SK-N-SH (cell line): ENCODE results near the gene CDX2. TPM values are rescaled to one million over a fixed set of nuclear protein-coding genes. Genes with fewer than 3 reads are reported as not detected.

Experiments used
- CTCF ChIA-PET: fragments of 300-600, 350-600 bp; formaldehyde crosslinking; extraction: SDS; loops from one replicate; lab custom pipeline; 2021; lab: Yijun Ruan, JAX
- POLR2A ChIA-PET: fragments of 350-600 bp; sonication (Branson Sonifier 250); formaldehyde crosslinking; extraction: SDS; loops from one replicate; lab custom pipeline; 2020; ENCODE audit warnings: antibody characterized with exemption, inconsistent platforms; lab: Yijun Ruan, JAX
- DNase-seq: peaks from one replicate; pipeline ENCODE4 v3.0.0; 2012
- H2AFZ ChIP-seq: fragments of 200-600 bp; sonication (generic); 2 replicates; pipeline ENCODE4 v1.8.1; 2016; ENCODE audit warnings: antibody characterized with exemption, mild to moderate bottlenecking, low read depth
- H3F3A ChIP-seq: fragments of 200-600 bp; sonication (generic); replicated peaks from 2 replicates; pipeline ENCODE3; 2016; ENCODE audit warnings: antibody characterized with exemption, mild to moderate bottlenecking; ENCODE audit not compliant: insufficient read depth
- H3K27ac ChIP-seq, 2 experiments: fragments of 200-500 bp in 1 of 2; fragments of 200-600 bp in 1 of 2; sonication (Bioruptor generic) in 1 of 2; sonication (generic), shearing (Covaris generic) in 1 of 2; 2 replicates each; pipeline versions ENCODE4 v1.5.1 to v1.6.1; 2014 to 2016; ENCODE audit warnings: low read depth in 2 of 2, inconsistent platforms in 1 of 2, low read length in 1 of 2, mild to moderate bottlenecking in 1 of 2, mixed read lengths in 1 of 2
- H3K27me3 ChIP-seq: fragments of 200-600 bp; sonication (generic), shearing (Covaris generic); 2 replicates; pipeline ENCODE4 v1.6.1; 2016; ENCODE audit warnings: mixed run types; ENCODE audit not compliant: insufficient read depth
- H3K36me3 ChIP-seq, 2 experiments: fragments of 200-500 bp in 1 of 2; fragments of 200-600 bp in 1 of 2; sonication (Bioruptor generic) in 1 of 2; sonication (generic) in 1 of 2; replicated peaks in 1 of 2; 2 replicates each; pipeline versions ENCODE3 to v1.5.1; 2014 to 2016; ENCODE audit warnings: low read length in 1 of 2, mild to moderate bottlenecking in 1 of 2; ENCODE audit not compliant: insufficient read depth in 2 of 2, control insufficient read depth in 1 of 2
- H3K4me1 ChIP-seq, 2 experiments: fragments of 200-500 bp in 1 of 2; fragments of 200-600 bp in 1 of 2; sonication (Bioruptor generic) in 1 of 2; sonication (generic), shearing (Covaris generic) in 1 of 2; 2 replicates each; pipeline versions ENCODE4 v1.5.1 to v1.6.1; 2014 to 2016; ENCODE audit warnings: low read depth in 1 of 2, low read length in 1 of 2, mixed run types in 1 of 2; ENCODE audit not compliant: insufficient read depth in 2 of 2, control insufficient read depth in 1 of 2
- H3K4me2 ChIP-seq: fragments of 200-600 bp; sonication (generic), shearing (Covaris generic); 2 replicates; pipeline ENCODE4 v1.6.1; 2017; ENCODE audit warnings: mixed run types
- H3K4me3 ChIP-seq, 2 experiments: fragments of 200-500 bp in 1 of 2; fragments of 200-600 bp in 1 of 2; sonication (Bioruptor generic) in 1 of 2; sonication (generic), shearing (Covaris generic) in 1 of 2; 2 replicates each; pipeline versions ENCODE4 v1.5.1 to v1.8.1; 2014 to 2016; ENCODE audit warnings: low read depth in 2 of 2, inconsistent platforms in 1 of 2, low read length in 1 of 2, mild to moderate bottlenecking in 1 of 2, mixed read lengths in 1 of 2, moderate library complexity in 1 of 2
- H3K79me2 ChIP-seq: fragments of 200-600 bp; sonication (generic); 2 replicates; pipeline ENCODE4 v1.8.1; 2017; ENCODE audit warnings: mild to moderate bottlenecking; ENCODE audit not compliant: insufficient read depth
- H3K9ac ChIP-seq: fragments of 200-600 bp; sonication (generic); 2 replicates; pipeline ENCODE4 v1.6.1; 2017; ENCODE audit warnings: mixed run types
- H3K9me2 ChIP-seq: fragments of 200-600 bp; sonication (generic); 2 replicates; pipeline ENCODE4 v1.6.1; 2017; ENCODE audit warnings: mixed run types
- H3K9me3 ChIP-seq: fragments of 200-600 bp; sonication (generic); 2 replicates; pipeline ENCODE4 v1.6.1; 2017; ENCODE audit warnings: mixed run types, mild to moderate bottlenecking, moderate library complexity
- H4K20me1 ChIP-seq: fragments of 200-600 bp; sonication (generic); 2 replicates; pipeline ENCODE4 v1.6.1; 2017; ENCODE audit warnings: mild to moderate bottlenecking, mixed run types; ENCODE audit not compliant: insufficient read depth
- EP300 ChIP-seq, 2 experiments: IDR thresholded peaks; 2 replicates each; pipeline versions ENCODE4 v1.4.0 to v1.6.1; 2012; ENCODE audit warnings: borderline replicate concordance in 1 of 2, low read depth in 1 of 2, low read length in 1 of 2
- FOXM1 ChIP-seq: IDR thresholded peaks from 2 replicates; pipeline ENCODE4 v1.4.0; 2012; ENCODE audit warnings: low read depth, mild to moderate bottlenecking
- JUND ChIP-seq: IDR thresholded peaks from 2 replicates; pipeline ENCODE4 v1.4.0; 2012
- MXI1 ChIP-seq: IDR thresholded peaks from 2 replicates; pipeline ENCODE4 v1.6.1; 2012; ENCODE audit warnings: mild to moderate bottlenecking, low read depth, low read length, improper control_type of control experiment
- RFX5 ChIP-seq: IDR thresholded peaks from 2 replicates; pipeline ENCODE4 v1.6.1; 2012; ENCODE audit warnings: mild to moderate bottlenecking, improper control_type of control experiment, low read length
- SMC3 ChIP-seq: IDR thresholded peaks from 2 replicates; pipeline ENCODE4 v1.6.1; 2012; ENCODE audit warnings: low read depth, low read length, improper control_type of control experiment
- TCF12 ChIP-seq: IDR thresholded peaks from 2 replicates; pipeline ENCODE4 v1.4.0; 2012
- TEAD4 ChIP-seq: IDR thresholded peaks from 2 replicates; pipeline ENCODE4 v1.4.0; 2012; ENCODE audit warnings: mild to moderate bottlenecking, borderline replicate concordance; ENCODE audit not compliant: insufficient read depth
- WGBS: methylation state at CpG from one replicate; pipeline ENCODE4 v1.1.6; 2017; ENCODE audit warnings: low lambda C conversion rate; 5-methylcytosine and 5-hydroxymethylcytosine counted together
- polyA plus RNA-seq, 3 experiments: library from polyadenylated mRNA; depleted of rRNA; stranded (reverse); fragments of >200 nt; gene quantifications; 2 replicates each; pipeline ENCODE4 v1.2.3, GENCODE V29; 2012
- TF ChIP-seq, protein P1 (sequence below): IDR thresholded peaks from 2 replicates; pipeline ENCODE4; 2012
- TF ChIP-seq, protein P2 (sequence below): IDR thresholded peaks from 2 replicates; pipeline ENCODE4 v1.4.0; 2012; ENCODE audit warnings: low read depth
- TF ChIP-seq, protein P3 (sequence below): IDR thresholded peaks from 2 replicates; pipeline ENCODE4 v1.6.1; 2012; ENCODE audit warnings: mild to moderate bottlenecking, low read depth, low read length, moderate library complexity
- TF ChIP-seq, protein P4 (sequence below): fragments of 150-350 bp; IDR thresholded peaks from 2 replicates; pipeline ENCODE4 v1.6.1; 2016; ENCODE audit warnings: mild to moderate bottlenecking, low read depth, low read length
- TF ChIP-seq, protein P5 (sequence below): IDR thresholded peaks from 2 replicates; pipeline ENCODE4 v1.4.0; 2012; ENCODE audit warnings: low read depth, borderline replicate concordance
- TF ChIP-seq, protein P6 (sequence below): fragments of 150-350 bp; IDR thresholded peaks from 2 replicates; pipeline ENCODE4 v1.6.1; 2017; ENCODE audit warnings: antibody characterized with exemption, low read length, low read depth, borderline replicate concordance

Gene CDX2
- polyA plus RNA-seq, 1 of the 3 experiments (the other 2 are of a cell fraction): not detected

DNA sequence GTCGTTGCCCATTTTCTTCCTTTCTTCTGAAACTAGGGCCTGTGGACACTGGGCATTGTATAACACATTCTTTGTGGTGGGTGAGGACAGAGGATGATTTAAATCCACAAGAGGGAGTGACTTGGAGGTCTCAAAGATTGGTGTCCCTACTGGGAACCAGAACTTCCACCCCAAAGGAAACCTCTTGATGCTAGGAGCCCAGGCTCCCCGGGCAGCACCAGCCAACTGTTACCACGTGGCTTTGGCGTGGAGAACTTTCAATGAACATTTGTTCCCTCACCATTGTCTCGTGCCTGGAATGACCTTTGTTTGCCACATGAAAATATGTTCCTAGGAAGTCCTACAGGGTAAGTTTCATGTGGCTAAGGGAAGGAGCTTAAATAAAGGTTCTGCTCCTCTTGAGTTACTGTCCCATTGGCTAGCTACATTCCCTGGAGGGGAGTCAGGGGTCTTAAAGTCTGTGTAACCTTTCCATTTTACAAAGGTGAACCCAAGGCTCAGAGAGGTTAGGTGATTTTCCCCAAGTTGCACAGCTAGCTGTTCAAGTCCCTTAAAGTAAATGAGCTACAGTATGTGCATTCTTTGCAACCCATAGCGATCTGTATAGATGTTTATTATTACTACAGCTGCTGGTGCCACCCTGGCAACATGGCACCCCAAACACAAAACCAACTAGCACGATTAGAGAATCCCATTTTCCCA is 5.0 kb upstream of the CDX2 start:
- ChIA-PET CTCF (interaction anchor here (0.9 to 4.2 kb wide), 5 partner anchors 11 to 612 kb away, joined by 3 to 15 read pairs (median 10); no protein-coding TSS in a partner anchor), POLR2A (no interaction called here)
- no peak overlapping the region for H2AFZ ChIP-seq
- no peaks in the 10 kb centered on the region for H3F3A ChIP-seq
- H3K79me2 ChIP-seq: no peaks in the 10 kb centered on the region
- H3K9me2 ChIP-seq: no peaks in the 10 kb centered on the region
- H3K27me3 ChIP-seq: peaks cover 97% of the 10 kb centered on the region
- TF ChIP-seq, protein P1, sequence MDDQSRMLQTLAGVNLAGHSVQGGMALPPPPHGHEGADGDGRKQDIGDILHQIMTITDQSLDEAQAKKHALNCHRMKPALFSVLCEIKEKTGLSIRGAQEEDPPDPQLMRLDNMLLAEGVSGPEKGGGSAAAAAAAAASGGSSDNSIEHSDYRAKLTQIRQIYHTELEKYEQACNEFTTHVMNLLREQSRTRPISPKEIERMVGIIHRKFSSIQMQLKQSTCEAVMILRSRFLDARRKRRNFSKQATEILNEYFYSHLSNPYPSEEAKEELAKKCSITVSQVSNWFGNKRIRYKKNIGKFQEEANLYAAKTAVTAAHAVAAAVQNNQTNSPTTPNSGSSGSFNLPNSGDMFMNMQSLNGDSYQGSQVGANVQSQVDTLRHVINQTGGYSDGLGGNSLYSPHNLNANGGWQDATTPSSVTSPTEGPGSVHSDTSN: no peak
- no peaks in the 10 kb centered on the region for H4K20me1 ChIP-seq
- no peak overlapping the region for H3K27ac ChIP-seq
- no peaks in the 10 kb centered on the region for H3K36me3 ChIP-seq
- H3K4me2 ChIP-seq: no peak overlapping the region
- no peaks in the 10 kb centered on the region for H3K9me3 ChIP-seq
- H3K4me3 ChIP-seq: no peak overlapping the region
- H3K4me1 ChIP-seq: no peaks in the 10 kb centered on the region
- no peak overlapping the region for H3K9ac ChIP-seq
- WGBS: 5% methylated on average over 6 of the region's 7 CpGs
- peak; percentile 14 for DNase-seq

DNA sequence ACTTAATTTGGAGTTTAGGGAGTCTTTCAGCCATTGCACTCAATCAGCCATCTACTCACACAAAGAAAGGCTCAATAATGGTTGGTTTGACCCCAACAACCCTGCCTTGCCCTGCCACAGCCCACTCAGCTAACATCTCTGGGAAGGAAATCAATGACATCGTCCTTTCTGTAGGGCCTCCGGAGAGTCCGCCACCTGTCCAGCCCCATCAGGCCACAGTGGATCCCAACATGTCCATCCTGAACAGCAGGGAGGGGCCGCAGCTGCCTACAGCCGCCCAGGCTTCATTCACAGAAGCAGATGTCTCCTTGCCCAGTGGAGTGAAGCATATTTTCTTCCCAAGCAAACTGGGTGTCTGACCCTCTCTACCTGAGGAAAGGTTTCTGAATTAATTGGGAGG is 4.2 kb upstream of the CDX2 start:
- H2AFZ ChIP-seq: no peak overlapping the region
- ChIA-PET POLR2A (no interaction called here), CTCF (interaction anchor here (1.0 to 4.2 kb wide), 6 partner anchors 10 to 611 kb away, joined by 3 to 15 read pairs (median 4); no protein-coding TSS in a partner anchor)
- no peaks in the 10 kb centered on the region for H4K20me1 ChIP-seq
- no peaks in the 10 kb centered on the region for H3K4me1 ChIP-seq
- H3K36me3 ChIP-seq: no peaks in the 10 kb centered on the region
- H3K9me2 ChIP-seq: no peaks in the 10 kb centered on the region
- H3K4me2 ChIP-seq: no peak overlapping the region
- peaks cover 97% of the 10 kb centered on the region for H3K27me3 ChIP-seq
- no peak overlapping the region for H3K4me3 ChIP-seq
- no peaks in the 10 kb centered on the region for H3K79me2 ChIP-seq
- no peak overlapping the region for H3K9ac ChIP-seq
- WGBS: no CpG with 5 or more reads among the region's 5 CpGs
- no peaks in the 10 kb centered on the region for H3F3A ChIP-seq
- H3K9me3 ChIP-seq: no peaks in the 10 kb centered on the region
- DNase-seq: no peak
- TF ChIP-seq JUND: no peak
- TF ChIP-seq, protein P2, sequence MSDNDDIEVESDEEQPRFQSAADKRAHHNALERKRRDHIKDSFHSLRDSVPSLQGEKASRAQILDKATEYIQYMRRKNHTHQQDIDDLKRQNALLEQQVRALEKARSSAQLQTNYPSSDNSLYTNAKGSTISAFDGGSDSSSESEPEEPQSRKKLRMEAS: no peak
- TF ChIP-seq TCF12: no peak
- TF ChIP-seq SMC3: no peak
- TF ChIP-seq RFX5: no peak
- TF ChIP-seq, protein P3, sequence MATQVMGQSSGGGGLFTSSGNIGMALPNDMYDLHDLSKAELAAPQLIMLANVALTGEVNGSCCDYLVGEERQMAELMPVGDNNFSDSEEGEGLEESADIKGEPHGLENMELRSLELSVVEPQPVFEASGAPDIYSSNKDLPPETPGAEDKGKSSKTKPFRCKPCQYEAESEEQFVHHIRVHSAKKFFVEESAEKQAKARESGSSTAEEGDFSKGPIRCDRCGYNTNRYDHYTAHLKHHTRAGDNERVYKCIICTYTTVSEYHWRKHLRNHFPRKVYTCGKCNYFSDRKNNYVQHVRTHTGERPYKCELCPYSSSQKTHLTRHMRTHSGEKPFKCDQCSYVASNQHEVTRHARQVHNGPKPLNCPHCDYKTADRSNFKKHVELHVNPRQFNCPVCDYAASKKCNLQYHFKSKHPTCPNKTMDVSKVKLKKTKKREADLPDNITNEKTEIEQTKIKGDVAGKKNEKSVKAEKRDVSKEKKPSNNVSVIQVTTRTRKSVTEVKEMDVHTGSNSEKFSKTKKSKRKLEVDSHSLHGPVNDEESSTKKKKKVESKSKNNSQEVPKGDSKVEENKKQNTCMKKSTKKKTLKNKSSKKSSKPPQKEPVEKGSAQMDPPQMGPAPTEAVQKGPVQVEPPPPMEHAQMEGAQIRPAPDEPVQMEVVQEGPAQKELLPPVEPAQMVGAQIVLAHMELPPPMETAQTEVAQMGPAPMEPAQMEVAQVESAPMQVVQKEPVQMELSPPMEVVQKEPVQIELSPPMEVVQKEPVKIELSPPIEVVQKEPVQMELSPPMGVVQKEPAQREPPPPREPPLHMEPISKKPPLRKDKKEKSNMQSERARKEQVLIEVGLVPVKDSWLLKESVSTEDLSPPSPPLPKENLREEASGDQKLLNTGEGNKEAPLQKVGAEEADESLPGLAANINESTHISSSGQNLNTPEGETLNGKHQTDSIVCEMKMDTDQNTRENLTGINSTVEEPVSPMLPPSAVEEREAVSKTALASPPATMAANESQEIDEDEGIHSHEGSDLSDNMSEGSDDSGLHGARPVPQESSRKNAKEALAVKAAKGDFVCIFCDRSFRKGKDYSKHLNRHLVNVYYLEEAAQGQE: no peak
- no peak for TF ChIP-seq MXI1
- TF ChIP-seq, protein P4, sequence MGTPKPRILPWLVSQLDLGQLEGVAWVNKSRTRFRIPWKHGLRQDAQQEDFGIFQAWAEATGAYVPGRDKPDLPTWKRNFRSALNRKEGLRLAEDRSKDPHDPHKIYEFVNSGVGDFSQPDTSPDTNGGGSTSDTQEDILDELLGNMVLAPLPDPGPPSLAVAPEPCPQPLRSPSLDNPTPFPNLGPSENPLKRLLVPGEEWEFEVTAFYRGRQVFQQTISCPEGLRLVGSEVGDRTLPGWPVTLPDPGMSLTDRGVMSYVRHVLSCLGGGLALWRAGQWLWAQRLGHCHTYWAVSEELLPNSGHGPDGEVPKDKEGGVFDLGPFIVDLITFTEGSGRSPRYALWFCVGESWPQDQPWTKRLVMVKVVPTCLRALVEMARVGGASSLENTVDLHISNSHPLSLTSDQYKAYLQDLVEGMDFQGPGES: no peak
- TF ChIP-seq, protein P5, sequence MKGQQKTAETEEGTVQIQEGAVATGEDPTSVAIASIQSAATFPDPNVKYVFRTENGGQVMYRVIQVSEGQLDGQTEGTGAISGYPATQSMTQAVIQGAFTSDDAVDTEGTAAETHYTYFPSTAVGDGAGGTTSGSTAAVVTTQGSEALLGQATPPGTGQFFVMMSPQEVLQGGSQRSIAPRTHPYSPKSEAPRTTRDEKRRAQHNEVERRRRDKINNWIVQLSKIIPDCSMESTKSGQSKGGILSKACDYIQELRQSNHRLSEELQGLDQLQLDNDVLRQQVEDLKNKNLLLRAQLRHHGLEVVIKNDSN: no peak
- TF ChIP-seq EP300 (IDR thresholded peaks at IDR 0.05; ENCODE audit: borderline replicate concordance in 1 of 2, low read depth in 1 of 2, low read length in 1 of 2): no peak
- no peak for TF ChIP-seq FOXM1
- no peak for TF ChIP-seq TEAD4
- TF ChIP-seq, protein P6, sequence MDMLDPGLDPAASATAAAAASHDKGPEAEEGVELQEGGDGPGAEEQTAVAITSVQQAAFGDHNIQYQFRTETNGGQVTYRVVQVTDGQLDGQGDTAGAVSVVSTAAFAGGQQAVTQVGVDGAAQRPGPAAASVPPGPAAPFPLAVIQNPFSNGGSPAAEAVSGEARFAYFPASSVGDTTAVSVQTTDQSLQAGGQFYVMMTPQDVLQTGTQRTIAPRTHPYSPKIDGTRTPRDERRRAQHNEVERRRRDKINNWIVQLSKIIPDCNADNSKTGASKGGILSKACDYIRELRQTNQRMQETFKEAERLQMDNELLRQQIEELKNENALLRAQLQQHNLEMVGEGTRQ: no peak
- no peak overlapping the region for H3K27ac ChIP-seq
